GM19467 (cell line): Measurements from ENCODE around the gene CEP250.
"Not testable (repeated sequence)": the region's sequence is repeated elsewhere in the genome, so short reads cannot be mapped to it uniquely, and the experiment has no call there.

Source experiments
- ATAC-seq: cut with Tn5 transposase; IDR thresholded peaks from one replicate; pipeline ENCODE4 v1.9.1; 2021; ENCODE audit warnings: mild to moderate bottlenecking, moderate library complexity; ENCODE audit not compliant: unreplicated experiment

Gene CEP250

DNA sequence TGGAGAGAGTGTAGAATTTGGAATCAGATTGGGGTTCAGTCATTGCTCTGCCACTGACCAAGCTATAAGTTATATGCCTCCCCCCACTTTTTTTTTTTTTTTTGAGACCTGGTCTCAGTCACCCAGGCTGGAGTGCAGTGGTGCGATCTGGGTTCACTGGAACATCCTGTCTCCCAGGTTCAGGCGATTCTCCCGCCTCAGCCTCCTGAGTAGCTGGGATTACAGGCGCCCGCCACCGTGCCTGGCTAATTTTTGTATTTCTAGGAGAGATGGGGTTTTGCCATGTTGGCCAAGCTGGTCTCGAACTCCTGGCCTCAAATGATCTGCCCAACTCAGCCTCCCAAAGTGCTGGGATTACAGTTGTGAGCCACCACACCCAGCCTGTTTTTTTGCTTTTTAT lies 1.3 kb downstream of the CEP250 start:
- not testable (repeated sequence) for ATAC-seq

DNA sequence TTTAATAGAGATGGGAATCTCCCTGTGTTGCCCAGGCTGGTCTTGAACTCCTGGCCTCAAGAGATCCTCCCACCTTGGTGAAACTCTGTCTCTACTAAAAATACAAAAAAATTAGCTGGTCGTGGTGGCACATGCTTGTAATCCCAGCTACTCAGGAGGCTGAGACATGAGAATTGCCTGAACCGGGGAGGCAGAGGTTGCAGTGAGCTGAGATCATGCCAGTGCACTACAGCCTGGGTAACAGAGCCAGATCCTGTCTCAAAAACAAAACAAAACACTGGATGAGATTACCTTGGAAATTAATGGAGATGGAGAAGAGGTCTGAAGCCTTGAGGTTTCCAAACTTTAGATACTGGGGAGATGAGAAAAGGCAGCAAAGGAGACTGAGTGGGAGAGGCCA lies 2.1 kb downstream of the CEP250 start:
- not testable (repeated sequence) for ATAC-seq

DNA sequence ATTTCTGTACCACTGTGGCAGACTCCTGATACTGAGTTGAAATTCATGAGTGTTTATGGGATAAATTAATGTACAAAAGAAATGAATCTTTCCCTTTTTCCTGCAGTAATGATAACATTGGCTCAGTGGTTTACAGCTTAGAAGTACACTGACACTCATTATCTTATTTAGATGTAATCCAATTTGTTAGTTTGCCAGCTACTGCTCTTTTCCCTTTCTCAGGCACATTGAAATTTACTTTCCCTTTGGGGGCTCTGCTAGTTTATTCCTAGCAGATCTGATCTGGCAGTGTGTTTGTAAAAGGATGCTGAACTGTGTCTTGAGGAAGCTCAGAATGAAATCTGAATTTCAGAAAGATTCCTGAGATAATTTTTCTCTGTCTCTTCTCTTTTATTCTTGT lies 3.0 kb downstream of the CEP250 start:
- no peak for ATAC-seq

DNA sequence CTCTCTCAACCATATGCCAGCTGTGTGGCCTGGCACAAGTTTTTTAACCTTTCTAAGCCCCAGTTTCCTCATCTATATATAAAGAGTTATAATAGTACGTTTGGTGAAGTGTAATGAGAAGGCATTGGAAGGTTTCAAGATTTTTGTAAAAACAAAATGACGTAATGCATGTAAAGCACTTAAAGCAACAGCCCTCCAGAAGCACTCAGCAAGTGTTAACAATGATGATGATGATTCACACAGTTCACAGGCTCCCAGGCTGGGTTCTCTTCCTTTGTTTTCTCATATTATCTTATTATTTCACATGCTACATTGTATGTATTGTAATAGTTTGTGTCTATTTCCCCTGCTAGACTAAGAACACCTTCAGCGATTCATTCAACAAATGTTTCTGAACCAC lies 6.2 kb downstream of the CEP250 start:
- ATAC-seq: no peak

DNA sequence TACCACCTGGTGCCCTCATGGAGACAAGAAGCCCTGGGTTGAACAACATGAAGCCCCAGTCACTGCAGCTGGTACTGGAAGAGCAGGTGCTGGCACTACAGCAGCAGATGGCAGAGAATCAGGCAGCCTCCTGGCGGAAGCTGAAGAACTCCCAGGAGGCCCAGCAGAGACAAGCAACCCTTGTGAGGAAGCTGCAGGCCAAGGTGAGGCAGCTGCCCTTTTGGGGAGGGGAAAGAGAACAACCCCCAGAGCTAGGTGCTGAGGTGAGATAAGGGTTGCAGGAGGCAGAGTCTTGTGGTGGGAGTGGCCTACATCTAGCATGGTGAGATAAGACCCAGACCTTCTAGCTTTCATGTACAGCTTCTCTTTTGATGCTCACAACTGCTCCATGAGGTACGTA lies 7.0 kb downstream of the CEP250 start:
- no peak for ATAC-seq

DNA sequence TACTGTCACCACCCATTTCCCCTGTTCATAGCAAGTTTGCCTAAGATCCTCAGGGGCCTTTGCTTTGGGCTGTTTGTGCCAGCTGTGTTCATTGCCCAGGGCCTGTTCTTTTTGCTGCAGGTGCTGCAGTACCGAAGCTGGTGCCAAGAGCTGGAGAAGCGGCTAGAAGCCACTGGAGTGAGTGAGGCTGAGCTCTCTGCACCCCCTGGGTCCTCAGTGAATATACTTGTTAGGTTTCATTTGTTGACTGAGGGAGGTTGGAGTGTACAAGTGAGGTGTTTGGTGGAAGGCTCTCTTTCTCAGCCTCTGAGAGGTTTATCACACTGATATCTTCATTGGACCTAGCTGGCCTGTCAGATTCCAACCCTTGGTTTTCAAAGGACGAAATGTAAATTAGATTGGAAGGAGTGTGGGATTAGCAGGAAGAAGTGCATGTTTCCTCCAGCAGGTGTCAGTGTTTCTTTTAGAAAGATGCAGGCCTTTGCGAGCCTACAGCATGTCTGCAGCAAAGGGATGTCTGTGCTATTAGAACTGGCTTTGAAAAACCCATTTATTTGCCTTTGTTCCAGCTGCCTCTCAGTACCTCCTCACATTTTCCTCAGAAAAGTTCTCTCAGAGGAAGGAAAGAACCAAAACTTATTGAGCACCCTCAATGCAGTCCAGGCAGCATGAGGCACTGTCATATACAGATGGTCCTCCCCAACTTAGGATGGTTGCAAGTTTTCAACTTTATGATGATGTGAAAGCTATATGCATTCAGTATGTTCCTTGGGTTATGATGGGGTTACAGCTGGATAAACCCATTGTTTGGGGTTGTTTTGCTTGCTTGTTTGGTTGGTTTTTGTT lies 8.3 kb downstream of the CEP250 start:
- no peak for ATAC-seq

DNA sequence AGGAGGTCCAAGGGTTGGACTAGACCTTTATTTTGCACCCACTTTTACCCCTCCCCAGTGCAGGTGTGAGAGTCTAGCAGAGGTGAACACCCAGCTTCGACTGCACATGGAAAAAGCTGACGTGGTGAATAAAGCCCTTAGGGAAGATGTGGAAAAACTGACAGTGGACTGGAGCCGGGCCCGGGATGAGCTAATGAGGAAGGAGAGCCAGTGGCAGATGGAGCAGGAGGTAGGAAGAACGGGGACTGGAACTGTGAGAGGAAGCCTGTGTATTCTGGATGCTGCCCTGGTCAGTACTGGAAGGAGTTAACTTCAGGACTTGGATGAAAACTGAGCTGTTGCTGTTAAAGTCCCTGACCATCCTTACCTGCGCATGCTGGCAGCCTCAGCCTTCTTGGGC lies 10.6 kb downstream of the CEP250 start:
- ATAC-seq: no peak

DNA sequence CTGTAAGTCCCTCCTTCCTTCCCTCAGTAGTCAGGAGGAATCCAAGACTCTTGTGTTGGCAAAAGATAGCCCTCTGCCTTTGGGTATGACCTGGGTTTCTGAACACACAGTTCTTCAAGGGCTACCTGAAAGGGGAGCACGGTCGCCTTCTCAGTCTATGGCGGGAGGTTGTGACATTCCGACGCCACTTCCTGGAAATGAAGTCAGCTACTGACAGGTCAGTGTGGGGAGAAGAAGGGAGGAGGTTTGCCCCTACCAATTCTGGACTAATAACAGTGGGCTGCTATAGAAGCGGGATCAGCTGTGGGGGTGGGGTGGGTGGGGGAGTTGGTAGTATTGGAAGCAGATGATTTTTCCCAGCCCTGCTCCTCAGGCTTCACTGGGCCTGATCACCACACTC lies 11.5 kb downstream of the CEP250 start:
- no peak for ATAC-seq

DNA sequence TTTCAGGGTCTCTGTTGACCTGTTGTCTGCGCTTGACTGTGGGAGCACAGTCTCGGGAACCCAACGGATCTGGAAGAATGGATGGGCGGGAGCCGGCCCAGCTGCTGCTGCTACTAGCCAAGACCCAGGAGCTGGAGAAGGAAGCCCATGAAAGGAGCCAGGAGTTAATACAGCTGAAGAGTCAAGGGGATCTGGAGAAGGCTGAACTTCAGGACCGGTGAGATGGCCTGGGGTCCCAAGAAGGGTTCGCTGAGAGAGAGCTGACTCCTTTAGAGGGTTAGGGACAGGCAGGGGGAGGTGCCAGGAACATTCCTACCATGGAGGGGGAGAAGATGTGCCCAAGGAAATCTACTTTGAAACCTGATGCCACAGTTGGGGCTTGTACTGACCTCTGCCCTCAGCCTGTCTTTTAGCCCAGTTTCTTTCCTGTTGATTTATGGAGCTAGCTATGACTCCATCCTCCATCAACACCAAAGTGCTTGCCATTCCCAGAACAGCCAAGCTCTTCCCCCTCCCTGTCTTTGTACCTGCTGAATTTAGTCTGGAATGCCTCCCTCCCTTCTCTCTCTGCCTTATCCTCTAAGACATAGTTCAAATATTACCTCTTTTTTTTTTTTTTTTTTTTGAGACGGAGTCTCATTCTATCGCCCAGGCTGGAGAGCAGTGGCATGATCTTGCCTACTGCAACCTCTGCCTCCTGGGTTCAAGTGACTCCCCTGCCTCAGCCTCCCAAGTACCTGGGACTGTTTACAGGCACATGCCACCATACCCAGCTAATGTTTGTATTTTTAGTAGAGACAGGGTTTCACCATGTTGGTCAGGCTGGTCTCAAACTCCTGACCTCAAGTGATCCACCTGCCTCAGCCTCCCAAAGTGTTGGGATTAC lies 12.2 kb downstream of the CEP250 start:
- no peak for ATAC-seq

DNA sequence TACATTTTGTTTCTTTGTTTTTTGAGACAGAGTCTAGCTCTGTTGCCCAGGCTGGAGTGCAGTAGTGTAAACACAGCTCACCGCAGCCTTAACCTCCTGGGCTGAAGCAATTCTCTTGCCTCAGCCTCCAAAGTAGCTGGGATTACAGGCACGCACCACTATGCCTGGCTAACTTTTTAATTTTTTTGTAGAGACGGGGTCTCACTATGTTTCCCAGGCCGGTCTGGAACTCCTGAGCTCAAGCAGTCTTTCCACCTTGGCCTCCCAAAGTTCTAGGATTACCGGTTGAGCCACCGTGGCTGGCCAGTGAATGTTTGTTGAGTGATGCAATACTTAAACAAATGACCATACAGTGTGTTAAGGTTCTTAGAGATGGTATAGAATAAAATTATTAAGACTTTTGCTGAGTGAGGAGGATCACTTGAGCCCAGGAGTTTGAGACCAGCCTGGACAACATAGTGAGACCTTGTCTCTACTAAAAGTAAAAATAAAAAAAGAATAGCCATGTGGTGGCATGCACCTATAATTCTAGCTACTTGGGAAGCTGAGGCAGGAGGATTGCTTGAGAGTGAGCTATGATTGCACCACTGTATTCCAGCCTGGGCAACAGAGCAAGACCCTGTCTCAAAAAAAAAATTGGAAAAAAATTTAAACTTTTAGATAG lies 13.4 kb downstream of the CEP250 start:
- ATAC-seq: no peak

DNA sequence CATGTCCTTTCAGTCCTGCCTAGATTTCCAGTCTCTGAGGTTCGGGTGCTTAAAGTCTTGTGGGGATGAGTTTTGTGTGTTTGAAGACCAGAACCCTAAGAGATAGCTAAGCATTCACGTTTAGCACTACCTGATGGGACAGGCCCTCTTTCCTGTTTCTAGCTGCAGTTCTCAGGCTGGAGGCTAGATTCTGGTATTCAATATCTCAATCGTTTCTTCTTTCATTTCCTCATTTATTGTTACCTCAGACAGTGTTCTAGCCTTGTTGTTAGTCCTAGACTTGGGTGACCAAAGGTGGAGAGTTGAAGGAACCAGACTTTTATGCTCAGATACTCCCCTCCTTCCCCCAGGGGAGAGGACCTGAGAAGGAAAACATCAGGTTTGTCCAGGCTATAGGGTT lies 16.8 kb downstream of the CEP250 start:
- no peak for ATAC-seq

DNA sequence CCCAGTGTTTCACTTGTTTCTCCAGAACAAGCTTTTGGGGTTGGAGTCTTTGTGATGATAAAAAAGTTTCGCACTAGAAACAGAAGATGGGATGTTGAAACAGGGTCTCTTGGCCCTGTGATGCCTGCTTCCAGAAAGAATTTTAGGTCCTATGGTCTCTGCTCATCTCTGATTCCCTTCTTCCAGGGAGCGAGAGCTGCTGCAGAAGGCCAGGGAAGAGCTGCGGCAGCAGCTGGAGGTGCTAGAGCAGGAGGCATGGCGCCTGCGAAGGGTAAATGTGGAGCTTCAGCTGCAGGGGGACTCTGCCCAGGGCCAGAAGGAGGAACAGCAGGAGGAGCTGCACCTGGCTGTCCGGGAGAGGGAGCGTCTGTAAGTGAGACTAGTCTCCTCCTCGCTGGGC lies 18.3 kb downstream of the CEP250 start:
- ATAC-seq: no peak

DNA sequence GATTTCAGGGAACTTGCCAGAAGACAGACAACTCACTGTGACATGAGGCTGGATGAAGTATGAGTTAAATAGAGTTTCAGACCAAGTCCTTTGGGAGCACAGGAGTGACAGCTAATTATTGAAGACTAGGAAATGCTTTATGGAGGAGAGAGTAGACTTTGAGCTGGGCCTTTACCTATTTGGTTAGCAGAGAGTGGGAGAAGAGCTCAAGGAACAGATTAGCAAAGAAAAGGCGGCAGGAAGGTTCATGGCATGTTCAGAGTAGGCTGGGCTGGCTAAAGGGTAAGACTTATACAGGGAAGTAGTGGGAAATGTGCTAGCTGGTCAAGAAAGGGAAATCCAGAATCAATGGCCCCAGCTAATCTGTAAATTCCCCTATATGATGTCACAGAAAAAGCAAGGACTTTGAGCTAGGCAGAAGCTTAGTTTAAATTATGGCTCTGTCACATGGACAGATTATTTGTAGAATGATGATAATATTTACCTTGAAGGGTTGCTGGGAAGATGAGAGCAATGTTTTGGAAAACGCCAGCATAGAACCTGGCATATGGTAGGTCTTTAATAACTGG lies 19.0 kb downstream of the CEP250 start:
- no peak for ATAC-seq

DNA sequence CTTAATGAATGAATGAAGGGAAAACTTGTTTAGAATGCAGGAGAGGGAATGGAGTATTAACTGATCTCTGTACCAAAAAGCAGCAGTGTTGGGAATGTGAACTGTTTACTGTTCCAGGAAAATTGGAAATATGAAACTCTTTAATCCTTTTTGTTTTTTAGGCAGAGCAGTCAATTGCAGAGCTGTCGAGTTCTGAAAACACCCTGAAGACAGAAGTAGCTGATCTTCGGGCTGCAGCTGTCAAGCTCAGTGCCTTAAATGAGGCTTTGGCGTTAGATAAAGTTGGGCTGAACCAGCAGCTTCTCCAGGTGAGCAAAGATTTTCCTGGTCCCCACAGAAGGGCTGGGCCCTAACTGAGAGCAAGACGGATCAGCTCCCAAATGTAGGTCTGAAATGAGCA lies 20.9 kb downstream of the CEP250 start:
- no peak for ATAC-seq

DNA sequence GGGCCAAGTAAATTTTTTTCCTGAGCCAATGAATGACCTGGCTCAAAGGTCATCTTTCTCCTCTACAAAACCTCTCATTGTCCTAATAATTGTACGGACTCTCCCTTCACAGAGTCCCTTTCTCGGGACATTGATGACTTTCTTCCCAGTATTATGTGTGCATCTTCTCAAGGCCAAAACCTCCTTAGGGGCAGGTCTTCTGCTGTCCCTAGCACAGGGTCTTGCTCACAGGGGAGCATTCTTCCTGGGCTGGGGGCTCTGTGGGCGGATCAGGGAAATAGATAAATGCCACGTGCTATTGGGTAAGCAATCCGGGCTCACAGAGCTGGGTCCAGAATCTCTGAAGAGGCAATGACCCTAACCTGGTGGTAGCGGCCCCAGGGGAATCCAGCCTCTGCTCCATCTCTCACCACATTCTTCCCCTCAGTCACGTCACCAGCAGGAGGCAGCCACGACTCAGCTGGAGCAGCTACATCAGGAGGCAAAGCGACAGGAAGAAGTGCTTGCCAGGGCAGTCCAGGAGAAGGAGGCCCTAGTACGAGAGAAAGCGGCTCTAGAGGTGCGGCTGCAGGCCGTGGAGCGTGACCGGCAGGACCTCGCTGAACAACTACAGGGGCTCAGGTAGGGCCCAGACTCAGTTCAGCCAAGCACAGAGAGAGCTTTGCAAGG lies 23.5 kb downstream of the CEP250 start:
- no peak for ATAC-seq

DNA sequence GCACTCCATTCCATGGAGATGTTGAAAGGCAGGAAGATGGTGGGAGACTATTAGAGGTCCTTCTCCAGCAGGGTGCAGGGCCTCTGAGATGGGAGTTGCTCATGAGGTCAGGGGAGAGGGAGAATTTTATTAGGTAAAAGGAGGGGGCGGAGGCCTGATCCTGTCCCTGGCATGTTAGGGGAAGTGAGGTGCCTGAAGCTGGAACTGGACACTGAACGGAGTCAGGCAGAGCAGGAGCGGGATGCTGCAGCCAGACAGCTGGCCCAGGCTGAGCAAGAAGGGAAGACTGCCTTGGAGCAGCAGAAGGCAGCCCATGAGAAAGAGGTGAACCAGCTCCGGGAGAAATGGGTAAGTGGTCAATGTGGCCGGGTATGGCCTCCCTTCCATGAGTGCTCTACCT lies 24.4 kb downstream of the CEP250 start:
- no peak for ATAC-seq

DNA sequence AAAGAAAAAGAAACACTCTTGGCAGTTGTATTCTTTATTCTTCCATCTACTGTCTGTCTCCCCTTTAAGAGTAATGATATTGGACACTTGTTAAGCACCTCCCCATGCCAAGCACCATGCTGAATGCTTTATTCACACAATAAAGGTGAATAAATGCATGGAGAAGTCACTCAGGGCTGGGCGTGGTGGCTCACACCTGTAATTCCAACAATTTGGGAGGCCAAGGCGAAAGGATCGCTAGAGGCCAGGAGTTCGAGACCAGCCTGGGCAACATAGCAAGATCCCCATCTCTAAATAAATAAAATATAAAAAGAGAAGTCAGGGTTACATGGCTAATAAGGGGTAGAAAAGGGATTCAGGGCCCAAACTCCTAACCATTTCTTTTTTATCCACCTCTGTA lies 32.1 kb downstream of the CEP250 start:
- no peak for ATAC-seq

DNA sequence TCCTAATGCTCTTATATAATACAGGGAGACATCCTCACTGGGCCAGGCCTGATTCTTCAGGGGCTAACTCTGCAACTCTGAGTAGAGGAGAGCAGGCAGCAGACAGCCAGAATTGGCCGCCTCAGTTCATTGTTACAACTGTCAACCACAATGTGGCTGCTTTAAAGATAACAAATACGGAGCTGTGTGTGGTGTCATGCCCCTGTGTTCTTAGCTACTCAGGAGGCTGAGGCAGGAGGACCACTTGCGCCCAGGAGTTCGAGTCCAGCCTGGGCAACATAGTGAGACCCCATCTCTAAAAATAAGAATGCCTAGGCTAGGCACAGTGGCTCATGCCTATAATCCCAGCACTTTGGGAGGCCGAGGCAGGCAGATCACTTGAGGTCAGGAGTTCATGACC lies 34.3 kb downstream of the CEP250 start:
- ATAC-seq: no peak

DNA sequence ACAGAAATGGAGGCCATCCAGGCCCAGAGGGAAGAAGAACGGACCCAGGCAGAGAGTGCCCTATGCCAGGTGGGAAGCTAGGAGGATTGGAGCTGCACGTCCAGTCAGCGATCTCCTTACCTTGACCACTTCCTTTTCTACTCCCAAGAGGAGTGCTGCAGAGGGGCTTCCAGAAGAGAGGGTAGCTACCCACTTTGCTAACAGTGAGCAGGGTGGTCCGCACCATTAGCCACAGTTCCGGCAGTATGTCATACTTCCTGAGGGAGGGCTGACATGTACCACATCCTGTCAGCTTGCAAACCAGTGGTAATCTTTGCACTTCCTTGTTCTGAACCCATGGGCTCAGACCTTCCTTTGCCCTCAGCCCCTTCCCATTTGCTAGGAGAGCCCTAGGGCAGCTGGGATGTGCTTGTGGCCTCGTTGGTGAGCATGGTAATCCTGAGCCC lies 35.4 kb downstream of the CEP250 start:
- ATAC-seq: peak; percentile 95

DNA sequence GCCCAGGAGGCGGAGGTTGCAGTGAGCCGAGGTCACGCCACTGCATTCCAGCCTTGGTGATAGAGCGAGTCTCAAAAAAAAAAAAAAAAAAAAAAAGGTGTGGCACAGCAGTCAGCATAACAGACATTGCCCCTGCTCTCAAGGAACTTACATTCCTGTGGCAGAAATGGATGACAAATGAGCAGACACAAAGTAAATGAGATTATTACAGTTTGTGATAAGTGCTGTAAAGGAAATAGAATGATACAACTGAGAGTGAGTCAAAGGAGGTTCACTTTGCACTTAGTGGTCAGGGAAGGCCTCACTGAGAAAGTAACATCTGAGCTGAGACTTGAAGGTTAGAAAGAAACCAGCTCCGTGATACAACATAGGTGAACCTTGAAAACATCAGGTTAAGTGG lies 36.4 kb downstream of the CEP250 start:
- no peak for ATAC-seq

DNA sequence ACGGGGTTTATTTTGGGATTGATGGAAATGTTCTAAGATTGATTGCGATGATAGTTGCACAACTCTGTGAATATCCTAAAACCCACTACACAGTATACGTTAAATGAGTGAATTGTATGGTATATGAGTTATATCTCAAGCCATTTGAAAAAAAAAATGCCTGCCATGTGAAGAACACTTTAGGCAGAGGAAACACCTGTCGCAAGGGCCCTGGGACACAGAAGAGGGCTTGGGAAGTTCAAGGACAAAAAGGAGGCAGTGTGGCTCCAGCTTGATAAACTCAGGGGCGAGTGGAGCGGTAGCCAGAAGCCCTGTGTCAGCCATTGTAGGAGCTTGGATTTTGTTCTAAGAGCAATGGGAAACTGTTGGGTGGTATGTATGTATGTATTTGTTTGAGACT lies 37.0 kb downstream of the CEP250 start:
- ATAC-seq: no peak
